ENCODE measurements around the gene CYB561D2. TPM values are rescaled to one million over a fixed set of nuclear protein-coding genes. Genes with fewer than 3 reads are reported as not detected.
"Not testable (repeated sequence)": the region's sequence is repeated elsewhere in the genome, so short reads cannot be mapped to it uniquely, and the experiment has no call there.

Gene CYB561D2
- total and polyA plus RNA-seq, 9 donors = 4.5 to 17.1 (median 9.6) TPM

DNA sequence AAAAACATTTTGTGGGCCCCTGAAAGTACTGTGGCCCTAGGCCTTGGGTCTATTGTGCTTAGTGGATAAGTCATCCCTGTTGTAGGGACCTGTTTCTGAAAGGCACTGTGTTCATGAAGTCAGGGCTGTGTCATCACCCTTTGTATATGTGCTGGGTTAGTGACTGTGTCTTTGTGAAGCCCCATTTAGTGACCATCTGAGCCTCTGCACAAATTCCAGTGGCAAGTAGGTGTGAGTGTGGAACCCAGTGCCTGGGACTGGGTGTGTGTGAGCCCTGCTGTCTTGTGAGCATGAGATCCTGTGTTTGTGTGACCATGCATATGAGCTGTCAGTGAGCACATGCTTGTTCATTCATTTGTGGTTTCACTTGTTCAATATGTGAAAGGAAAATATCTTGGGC, 46.1 kb upstream of the CYB561D2 start:
- Histone ChIP-seq H3K36me3 (no peaks in the 10 kb centered on the region), H3K27me3 (no peaks in the 10 kb centered on the region), H3K27ac (no peak overlapping the region), H3K4me3 (no peak overlapping the region), H3K4me1 (ENCODE audit: insufficient read depth) (peaks cover 10% of the 10 kb centered on the region), H3K9me3 (no peaks in the 10 kb centered on the region)
- TF ChIP-seq, protein P1, sequence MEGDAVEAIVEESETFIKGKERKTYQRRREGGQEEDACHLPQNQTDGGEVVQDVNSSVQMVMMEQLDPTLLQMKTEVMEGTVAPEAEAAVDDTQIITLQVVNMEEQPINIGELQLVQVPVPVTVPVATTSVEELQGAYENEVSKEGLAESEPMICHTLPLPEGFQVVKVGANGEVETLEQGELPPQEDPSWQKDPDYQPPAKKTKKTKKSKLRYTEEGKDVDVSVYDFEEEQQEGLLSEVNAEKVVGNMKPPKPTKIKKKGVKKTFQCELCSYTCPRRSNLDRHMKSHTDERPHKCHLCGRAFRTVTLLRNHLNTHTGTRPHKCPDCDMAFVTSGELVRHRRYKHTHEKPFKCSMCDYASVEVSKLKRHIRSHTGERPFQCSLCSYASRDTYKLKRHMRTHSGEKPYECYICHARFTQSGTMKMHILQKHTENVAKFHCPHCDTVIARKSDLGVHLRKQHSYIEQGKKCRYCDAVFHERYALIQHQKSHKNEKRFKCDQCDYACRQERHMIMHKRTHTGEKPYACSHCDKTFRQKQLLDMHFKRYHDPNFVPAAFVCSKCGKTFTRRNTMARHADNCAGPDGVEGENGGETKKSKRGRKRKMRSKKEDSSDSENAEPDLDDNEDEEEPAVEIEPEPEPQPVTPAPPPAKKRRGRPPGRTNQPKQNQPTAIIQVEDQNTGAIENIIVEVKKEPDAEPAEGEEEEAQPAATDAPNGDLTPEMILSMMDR (IDR thresholded peaks at IDR 0.05) = no peak
- TF ChIP-seq EP300 (IDR thresholded peaks at IDR 0.05) (no peak), POLR2A (IDR thresholded peaks at IDR 0.05) (no peak)
- DNase-seq = no peak
- intact Hi-C loops (cut with DNase I) = no loop called here

GRCh38 chr3:50312041-50312440, 38.6 kb upstream of the CYB561D2 start:
- H3K9me3 ChIP-seq; H3K4me3 ChIP-seq; H3K27ac ChIP-seq; DNase-seq; intact Hi-C loops (cut with DNase I); H3K4me1 ChIP-seq (ENCODE audit: insufficient read depth); H3K27me3 ChIP-seq; H3K36me3 ChIP-seq: not testable (repeated sequence)
- WGBS, 3 donors = 92 to 100% (median 94%) methylated on average over 1 to 32 of the region's 32 CpGs

- H3K4me3 ChIP-seq = no peak overlapping the region
- H3K9me3 ChIP-seq = no peaks in the 10 kb centered on the region
- 79 to 82% (median 81%) methylated on average over 3 of the region's 3 CpGs for WGBS, 3 donors
- intact Hi-C loops (cut with DNase I) = no loop called here
- H3K4me1 ChIP-seq (ENCODE audit: insufficient read depth) = peaks cover 5% of the 10 kb centered on the region
- DNase-seq = no peak
- no peak overlapping the region for H3K27ac ChIP-seq
- H3K27me3 ChIP-seq = no peaks in the 10 kb centered on the region
- no peaks in the 10 kb centered on the region for H3K36me3 ChIP-seq
- TF ChIP-seq EP300 (IDR thresholded peaks at IDR 0.05) (no peak), POLR2A (IDR thresholded peaks at IDR 0.05) (no peak)
- TF ChIP-seq, protein P1 (IDR thresholded peaks at IDR 0.05) = no peak
Measured at GRCh38 chr3:50314342-50314741, 36.3 kb upstream of the CYB561D2 start.

DNA sequence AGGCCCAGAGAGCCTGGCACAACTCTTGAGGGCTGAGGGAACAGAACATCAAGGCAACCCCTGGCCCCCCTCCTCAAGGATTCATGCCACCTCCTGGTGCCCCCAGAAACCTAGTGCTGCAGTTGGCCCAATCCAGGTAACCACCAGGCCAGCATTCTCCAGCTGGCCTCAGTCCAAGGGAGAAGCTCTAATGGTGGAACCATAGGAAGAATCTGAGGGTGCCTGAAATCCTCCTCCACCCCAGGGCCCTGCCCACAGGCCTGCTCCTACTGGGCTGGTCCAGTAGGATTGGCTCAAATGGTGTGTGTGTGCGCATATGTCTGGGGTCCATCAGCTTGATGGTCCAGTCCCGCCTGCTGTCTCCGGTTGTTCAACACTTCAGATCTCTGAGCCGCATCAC, 35.8 kb upstream of the CYB561D2 start:
- Histone ChIP-seq H3K4me3 (no peak overlapping the region), H3K4me1 (ENCODE audit: insufficient read depth) (peaks cover 10% of the 10 kb centered on the region), H3K27me3 (no peaks in the 10 kb centered on the region), H3K27ac (no peak overlapping the region), H3K36me3 (no peaks in the 10 kb centered on the region), H3K9me3 (no peaks in the 10 kb centered on the region)
- intact Hi-C loops (cut with DNase I) = no loop called here
- DNase-seq = no peak
- TF ChIP-seq, protein P1 (IDR thresholded peaks at IDR 0.05) = no peak
- TF ChIP-seq POLR2A (IDR thresholded peaks at IDR 0.05) = no peak
- no peak for TF ChIP-seq EP300 (IDR thresholded peaks at IDR 0.05)
- WGBS, 3 donors = 94 to 98% (median 97%) methylated on average over 4 of the region's 4 CpGs

DNA sequence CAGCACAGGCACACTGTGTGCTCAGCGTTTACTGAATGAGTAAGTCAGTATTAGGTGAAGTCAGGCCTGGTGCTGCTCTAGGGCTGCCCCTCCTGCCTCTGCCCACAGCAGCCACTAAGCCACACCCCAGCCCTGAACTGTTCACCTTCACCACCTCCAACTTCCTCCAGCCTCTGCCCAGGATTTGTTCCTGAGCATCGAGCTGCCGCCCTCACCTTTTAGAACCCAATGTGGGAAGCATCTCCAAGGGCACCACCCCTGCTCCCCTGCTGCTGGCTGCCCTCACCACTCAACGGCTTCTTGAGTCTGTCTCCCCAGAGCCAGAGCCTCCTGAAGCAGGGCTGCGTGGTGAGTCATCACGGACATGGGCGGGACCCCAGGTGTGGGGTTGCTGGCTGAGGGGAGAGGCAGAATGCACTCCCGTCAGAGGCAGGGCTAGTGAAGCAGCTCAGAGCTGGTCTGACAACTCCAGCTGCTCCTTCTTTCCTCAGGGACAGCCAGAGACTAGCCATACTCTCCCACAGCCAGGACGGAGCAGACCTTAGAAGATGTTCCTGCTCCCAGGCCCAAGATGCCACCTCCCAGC, 33.9 kb upstream of the CYB561D2 start:
- H3K36me3 ChIP-seq = no peaks in the 10 kb centered on the region
- TF ChIP-seq POLR2A (IDR thresholded peaks at IDR 0.05) = no peak
- no peak for TF ChIP-seq EP300 (IDR thresholded peaks at IDR 0.05)
- TF ChIP-seq, protein P1 (IDR thresholded peaks at IDR 0.05) = no peak
- no peak overlapping the region for H3K4me3 ChIP-seq
- intact Hi-C loops (cut with DNase I) = no loop called here
- no peak for DNase-seq
- peaks cover 18% of the 10 kb centered on the region for H3K4me1 ChIP-seq (ENCODE audit: insufficient read depth)
- H3K27me3 ChIP-seq = no peaks in the 10 kb centered on the region
- no peaks in the 10 kb centered on the region for H3K9me3 ChIP-seq
- no peak overlapping the region for H3K27ac ChIP-seq
- WGBS, 3 donors = 58 to 61% (median 60%) methylated on average over 9 of the region's 9 CpGs

Measured in ovary (tissue), 9 donors.